Activated CD4-positive, alpha-beta T cell treated with anti-CD3 and anti-CD28 coated beads, Interleukin-2, amount 50 U/mL, for 4 hours (primary cell): ENCODE measurements around the gene KRT72.
"Not testable (repeated sequence)": the region's sequence is repeated elsewhere in the genome, so short reads cannot be mapped to it uniquely, and the experiment has no call there.

Source experiments
- DNase-seq, 2 experiments: peaks; one replicate each; pipeline ENCODE4 v3.0.0-alpha.2; 2020

KRT72 gene

GRCh38 chr12:52606096-52606495 lies 4.8 kb upstream of the KRT72 start:
- no peak for DNase-seq

- no peak for DNase-seq
Observed at GRCh38 chr12:52605542-52605941, 4.3 kb upstream of the KRT72 start.

GRCh38 chr12:52604859-52605258 lies 3.6 kb upstream of the KRT72 start:
- no peak for DNase-seq

DNA sequence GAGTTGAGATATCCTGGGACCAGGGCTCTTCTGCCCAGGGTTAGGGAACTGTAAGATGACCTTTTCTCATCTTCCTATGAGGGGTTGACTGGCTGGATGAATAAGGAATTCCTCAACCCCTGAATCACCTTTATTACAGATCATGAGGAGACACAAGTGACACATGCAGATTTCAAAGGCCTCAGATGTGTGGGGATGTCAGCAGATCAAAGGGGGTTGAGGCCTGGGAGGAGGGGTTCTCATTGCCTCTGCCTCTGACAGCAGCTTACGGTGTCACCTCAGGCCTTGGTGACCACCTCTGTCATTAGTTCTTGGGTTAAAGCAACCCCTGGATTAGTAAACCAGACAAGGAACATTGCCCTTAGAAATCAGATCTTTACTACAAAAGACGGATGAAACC lies 2.1 kb upstream of the KRT72 start:
- peak; percentile 28 to 42 for DNase-seq

DNA sequence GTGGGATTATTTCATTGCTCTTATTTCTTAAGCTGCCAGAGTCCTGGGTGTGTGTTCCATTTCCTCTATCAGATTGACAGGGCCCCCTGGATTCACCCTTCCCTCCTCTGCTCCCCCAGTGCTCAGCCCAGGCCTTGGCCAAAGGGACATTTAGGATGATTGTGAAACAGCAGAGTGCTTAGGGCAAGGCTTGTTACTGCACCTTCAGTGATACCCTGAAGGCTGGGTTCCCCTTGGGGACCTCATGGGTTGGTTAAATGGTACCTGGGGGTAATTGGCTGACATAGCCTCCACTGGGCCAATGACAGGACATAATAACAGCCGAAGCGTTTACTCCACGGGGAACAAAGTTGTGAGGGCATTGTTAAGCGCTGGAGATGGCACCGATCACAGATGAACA lies 1.3 kb upstream of the KRT72 start:
- DNase-seq: no peak

GRCh38 chr12:52601671-52602070 lies 408 bp upstream of the KRT72 start:
- DNase-seq: no peak

DNA sequence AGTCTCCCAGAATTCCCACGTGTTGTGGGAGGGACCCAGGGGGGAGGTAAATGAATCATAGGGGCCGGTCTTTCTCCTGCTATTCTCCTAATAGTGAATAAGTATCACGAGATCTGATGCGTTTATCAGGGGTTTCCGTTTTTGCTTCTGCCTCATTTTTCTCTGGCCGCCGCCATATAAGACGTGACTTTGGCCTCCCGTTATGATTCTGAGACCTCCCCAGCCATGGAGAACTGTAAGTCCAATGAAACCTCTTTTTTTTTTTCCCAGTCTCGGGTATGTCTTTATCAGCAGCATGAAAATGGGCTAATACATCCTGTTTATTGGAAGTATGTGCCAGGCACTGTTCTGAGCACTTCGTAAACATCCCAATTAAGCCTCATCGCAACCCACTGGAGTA lies 788 bp downstream of the KRT72 start:
- no peak for DNase-seq

DNA sequence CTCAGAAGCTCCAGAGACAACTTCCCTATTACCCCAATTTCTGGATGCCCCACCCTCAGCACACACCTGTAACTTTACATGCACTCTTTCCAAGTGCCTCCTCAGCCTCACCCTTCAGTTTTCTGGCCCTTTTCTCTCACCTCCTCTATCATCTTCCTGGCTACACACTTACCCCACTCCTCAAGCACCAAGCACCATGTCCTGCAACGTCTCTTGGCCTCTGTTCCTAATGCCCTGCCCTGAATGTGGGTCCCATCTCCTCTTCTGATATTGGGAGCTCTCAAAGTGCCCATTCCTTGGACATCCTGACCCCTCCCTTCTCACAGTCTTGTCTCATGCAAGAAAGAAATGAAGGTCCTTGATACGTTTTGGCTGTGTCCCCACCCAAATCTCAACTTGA lies 1.2 kb downstream of the KRT72 start:
- DNase-seq: no peak

GRCh38 chr12:52598966-52599365 lies 2.3 kb downstream of the KRT72 start:
- no peak for DNase-seq

DNA sequence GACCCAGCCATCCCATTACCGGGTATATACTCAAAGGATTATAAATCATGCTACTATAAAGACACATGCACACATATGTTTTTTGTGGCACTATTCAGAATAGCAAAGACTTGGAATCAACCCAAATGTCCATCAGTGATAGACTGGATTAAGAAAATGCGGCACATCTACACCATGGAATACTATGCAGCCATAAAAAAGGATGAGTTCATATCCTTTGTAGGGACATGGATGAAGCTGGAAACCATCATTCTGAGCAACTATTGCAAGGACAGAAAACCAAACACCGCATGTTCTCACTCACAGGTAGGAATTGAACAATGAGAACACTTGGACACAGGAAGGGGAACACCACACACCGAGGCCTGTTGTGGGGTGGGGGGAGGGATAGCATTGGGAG lies 7.0 kb downstream of the KRT72 start:
- DNase-seq: not testable (repeated sequence)

- DNase-seq: no peak
Observed at GRCh38 chr12:52591521-52591920, 9.7 kb downstream of the KRT72 start.

- no peak for DNase-seq
Observed at GRCh38 chr12:52590021-52590420, 11.2 kb downstream of the KRT72 start.

- DNase-seq: no peak
Observed at GRCh38 chr12:52587563-52587962, 13.7 kb downstream of the KRT72 start.

- peak; percentile 27 to 38 for DNase-seq
Observed at GRCh38 chr12:52585946-52586345, 15.3 kb downstream of the KRT72 start.

DNA sequence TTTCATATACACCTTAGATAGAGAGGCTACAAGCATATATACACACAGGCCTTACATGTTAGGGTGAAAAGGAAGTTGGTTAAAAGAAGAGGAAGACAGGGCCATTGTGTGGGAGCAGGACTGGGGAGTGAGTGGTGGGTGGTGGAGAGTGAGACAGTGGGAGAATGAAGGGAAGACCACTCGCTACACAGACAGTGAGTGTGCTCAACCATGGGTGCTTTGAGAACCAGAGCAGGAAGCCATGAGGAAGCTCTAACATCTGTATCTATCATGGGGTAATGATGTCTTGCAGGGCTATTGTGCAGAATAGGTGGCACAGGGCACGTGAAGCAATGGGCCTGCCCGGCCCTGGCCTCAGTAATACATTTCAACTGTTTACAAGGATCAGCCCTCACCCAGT lies 16.2 kb downstream of the KRT72 start:
- no peak for DNase-seq

DNA sequence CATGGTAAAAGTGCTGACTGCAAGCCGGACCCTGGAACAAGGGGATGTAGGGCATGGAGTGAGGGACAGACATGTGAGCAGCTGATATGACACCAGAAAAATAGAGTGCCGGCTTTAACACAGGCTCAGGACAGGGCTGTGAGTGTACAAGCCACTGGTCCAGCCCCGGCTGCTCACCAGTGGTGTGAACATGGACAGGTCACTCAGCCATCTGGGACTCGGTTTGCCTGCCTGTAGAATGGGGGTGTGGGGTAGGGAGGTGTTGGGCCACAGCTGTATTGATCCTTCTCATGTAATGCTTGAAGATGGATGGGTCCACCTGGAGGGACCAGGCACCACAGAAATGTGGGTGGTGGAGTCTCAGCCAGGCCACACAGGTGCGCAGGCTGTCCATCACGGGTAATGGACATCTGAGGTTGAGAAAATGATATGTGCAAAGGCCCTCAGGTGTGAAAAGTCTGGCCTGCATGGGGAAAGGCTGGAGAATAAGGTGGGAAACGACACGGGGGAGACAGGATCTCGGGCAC lies 17.0 kb downstream of the KRT72 start:
- no peak for DNase-seq

DNA sequence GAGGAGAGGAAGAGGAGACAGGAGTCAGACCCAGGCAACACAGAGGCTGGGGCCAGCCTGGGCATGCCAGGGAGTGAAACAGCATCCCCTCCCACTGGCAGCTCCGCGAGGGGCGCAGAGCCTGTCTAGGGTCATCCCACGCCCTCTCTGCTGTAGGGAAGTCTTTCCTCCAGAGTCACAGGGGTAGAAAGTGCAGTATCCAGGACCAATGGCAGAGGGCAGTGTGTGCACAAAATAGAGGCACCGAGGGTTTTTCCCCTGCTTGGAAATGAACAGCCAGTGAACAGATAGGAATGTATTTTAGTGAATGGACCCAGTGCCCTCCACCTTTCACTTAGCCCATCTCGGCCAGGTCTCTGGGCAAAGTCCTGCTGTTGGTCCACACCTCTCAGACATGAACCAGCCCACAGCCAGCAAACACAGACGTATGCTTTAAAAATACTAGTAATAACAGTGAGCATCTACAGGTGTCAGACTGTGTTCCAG lies 18.2 kb downstream of the KRT72 start:
- DNase-seq: peak; percentile 57 to 67

- DNase-seq: no peak
Observed at GRCh38 chr12:52582486-52582885, 18.8 kb downstream of the KRT72 start.

DNA sequence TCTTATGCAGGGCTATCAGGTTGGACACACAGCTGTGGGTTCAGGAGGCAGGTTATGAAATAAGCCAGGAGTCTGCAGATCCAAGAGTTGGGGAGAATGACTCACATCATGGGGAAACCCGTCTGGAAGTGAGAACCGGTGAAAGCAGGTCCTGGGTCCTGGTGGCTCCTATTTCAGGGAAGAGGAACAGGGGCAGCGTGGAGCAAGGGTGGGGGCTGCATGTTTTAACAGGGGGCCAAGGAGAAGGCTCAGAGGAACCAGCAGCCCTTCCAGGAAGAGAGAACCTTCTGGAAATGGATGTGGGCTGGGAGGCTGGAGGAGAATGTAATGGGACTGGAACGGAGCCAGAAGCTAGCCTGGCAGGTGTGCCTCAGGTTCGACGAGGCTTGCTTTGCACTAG lies 19.8 kb downstream of the KRT72 start:
- no peak for DNase-seq

- DNase-seq: no peak
Observed at GRCh38 chr12:52581066-52581465, 20.2 kb downstream of the KRT72 start.

- no peak for DNase-seq
Observed at GRCh38 chr12:52580496-52580895, 20.8 kb downstream of the KRT72 start.

- no peak for DNase-seq
Observed at GRCh38 chr12:52579468-52580465, 21.5 kb downstream of the KRT72 start.

GRCh38 chr12:52578469-52578868 lies 22.8 kb downstream of the KRT72 start:
- no peak for DNase-seq

DNA sequence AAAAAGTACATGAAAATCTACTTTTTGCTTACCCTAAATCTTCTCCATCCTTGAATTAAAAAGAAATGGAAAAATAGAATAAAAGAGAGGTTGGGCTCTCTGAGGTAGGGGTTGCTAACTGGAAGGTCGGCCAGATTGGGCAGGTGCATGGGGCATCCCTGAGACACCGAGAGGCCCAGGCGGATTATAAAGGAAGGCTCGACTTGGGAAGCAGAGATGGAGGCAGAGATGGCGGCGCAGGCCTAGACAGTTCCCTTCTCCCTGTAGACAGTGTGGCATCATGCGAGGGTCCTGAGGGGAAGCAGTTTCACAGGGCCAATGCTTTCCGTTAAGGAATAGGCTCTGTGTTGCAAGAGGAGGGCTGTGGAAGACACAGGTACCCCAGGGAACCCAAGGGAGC lies 23.9 kb downstream of the KRT72 start:
- no peak for DNase-seq
